Measurements from ENCODE around the gene ARRDC3.

GRCh38 chr5:91383956-91384300, 811 bp upstream of the ARRDC3 start:
- TF ChIP-seq SMC3 (conservative IDR thresholded peaks at IDR 0.05; ENCODE audit: insufficient read depth, low read depth, low read length) (no peak), ZBTB2 (IDR thresholded peaks at IDR 0.05) (no peak), CREM (IDR thresholded peaks at IDR 0.05; ENCODE audit: low read depth) (no peak), JUNB (CRISPR knock-in tag; conservative IDR thresholded peaks at IDR 0.05) (no peak), ESRRA (IDR thresholded peaks at IDR 0.05; ENCODE audit: borderline replicate concordance, low read depth) (no peak), RBM22 (IDR thresholded peaks at IDR 0.05; ENCODE audit: low read depth, low read length, poor library complexity, severe bottlenecking) (no peak), NFXL1 (CRISPR knock-in tag; IDR thresholded peaks at IDR 0.05) (no peak), ZNF347 (CRISPR knock-in tag; IDR thresholded peaks at IDR 0.05; ENCODE audit: low read depth) (no peak), CREB1 (IDR thresholded peaks at IDR 0.05) (no peak), CREB1 (CRISPR knock-in tag; IDR thresholded peaks at IDR 0.05) (no peak)
